Prostate gland (tissue), 2 donors: ENCODE data around the gene GNA12. TPM values are rescaled to one million over a fixed set of nuclear protein-coding genes. Genes with fewer than 3 reads are reported as not detected.
A peak's percentile ranks its signal among the peaks of the same experiment; 100 is the strongest.

ENCODE experiments used
- DNase-seq: peaks from one replicate; pipeline ENCODE4 v3.0.0-alpha.2; 2019; ENCODE audit warnings: low spot score
- H3K27ac ChIP-seq, 2 donors: fragments of 200-600 bp; sonication (generic); 2 replicates each; pipeline ENCODE4 v1.5.1; 2017 to 2019
- H3K27me3 ChIP-seq: fragments of 200-600 bp; sonication (generic); replicated peaks from 2 replicates; pipeline ENCODE4 v1.5.1; 2019; ENCODE audit not compliant: insufficient read depth
- H3K36me3 ChIP-seq, 2 donors: fragments of 200-600 bp; sonication (generic); 1 replicate in 1 of 2; 2 replicates in 1 of 2; pipeline versions ENCODE4 v1.5.1 to v1.8.1; 2017 to 2019
- H3K4me1 ChIP-seq: fragments of 200-600 bp; sonication (generic); replicated peaks from 2 replicates; pipeline ENCODE4 v1.5.1; 2019
- H3K4me3 ChIP-seq, 2 donors: fragments of 200-600 bp; sonication (generic); 2 replicates each; pipeline ENCODE4 v1.5.1; 2017 to 2019
- H3K9me3 ChIP-seq: fragments of 200-600 bp; sonication (generic); 2 replicates; pipeline ENCODE4 v1.5.1; 2017
- POLR2A ChIP-seq: fragments of 450-650 bp; IDR thresholded peaks from one replicate; pipeline ENCODE4 v1.6.1; 2016; ENCODE audit warnings: antibody characterized with exemption, mild to moderate bottlenecking
- POLR2AphosphoS5 ChIP-seq: sonication (generic); formaldehyde crosslinking; IDR thresholded peaks from one replicate; pipeline ENCODE4 v1.6.1; 2017; ENCODE audit warnings: antibody characterized with exemption
- WGBS: methylation state at CpG from one replicate; pipeline ENCODE4 v1.1.5; 2018; 5-methylcytosine and 5-hydroxymethylcytosine counted together
- intact Hi-C: fragments of 100-400 bp; cut with DNase I; formaldehyde crosslinking; loops from one replicate; pipeline ENCODE4 v1.14.2; 2022
- total RNA-seq, 2 donors: library from RNA; depleted of rRNA; stranded (reverse); fragments of >200 nt; gene quantifications; one replicate each; pipeline ENCODE4 v1.1.0, GENCODE V29; 2016
- TF ChIP-seq, protein P1 (sequence below), 4 experiments: fragments of 200-600 bp in 2 of 4; fragments of 450-650 bp in 2 of 4; sonication (generic) in 2 of 4; IDR thresholded peaks; 1 replicate in 3 of 4; 2 replicates in 1 of 4; pipeline ENCODE4 v1.5.1; 2016 to 2019; ENCODE audit warnings: antibody characterized with exemption in 4 of 4, mild to moderate bottlenecking in 2 of 4, moderate library complexity in 2 of 4

Gene GNA12
- total RNA-seq, 2 donors from 2014 or later, result 22.6 to 102 TPM

DNA sequence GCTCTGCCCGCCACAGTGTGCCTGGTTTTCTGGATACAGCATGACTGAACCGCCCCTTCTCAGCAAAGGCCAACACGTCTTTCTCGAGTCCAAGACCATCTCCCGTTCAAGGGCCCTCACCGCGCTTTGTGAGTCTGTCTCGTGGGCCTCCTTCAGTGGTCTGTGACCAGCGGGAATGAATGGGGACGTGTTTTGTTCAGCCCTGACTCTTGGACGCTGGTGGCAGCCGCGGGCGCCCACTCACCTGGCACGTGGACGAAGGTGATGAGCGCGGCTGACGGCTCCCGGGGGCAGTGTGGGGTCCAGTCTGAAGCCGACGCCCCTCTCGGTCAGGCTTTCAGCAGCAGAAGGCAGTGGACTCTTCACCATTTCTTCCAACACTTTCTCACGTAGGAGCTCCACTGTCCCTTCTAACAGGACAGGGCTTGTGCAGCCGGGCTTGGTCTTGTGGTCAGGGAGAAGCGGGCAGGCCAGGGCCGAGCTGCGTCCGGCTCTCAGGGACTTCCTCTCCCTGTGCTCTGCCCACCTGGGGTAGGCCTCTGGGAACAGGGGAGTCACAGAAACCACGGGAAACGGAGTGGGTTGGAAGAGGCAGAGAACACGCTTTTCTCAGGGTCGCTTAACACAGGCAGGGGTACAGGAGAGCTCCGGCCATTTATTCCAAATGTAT lies 125.7 kb downstream of the GNA12 start:
- no peak overlapping the region for H3K4me3 ChIP-seq
- H3K9me3 ChIP-seq, result no peaks in the 10 kb centered on the region
- no peak for DNase-seq
- 94% methylated on average over 34 of the region's 34 CpGs for WGBS
- TF ChIP-seq POLR2A, result no peak
- no peak for TF ChIP-seq POLR2AphosphoS5
- TF ChIP-seq, protein P1, sequence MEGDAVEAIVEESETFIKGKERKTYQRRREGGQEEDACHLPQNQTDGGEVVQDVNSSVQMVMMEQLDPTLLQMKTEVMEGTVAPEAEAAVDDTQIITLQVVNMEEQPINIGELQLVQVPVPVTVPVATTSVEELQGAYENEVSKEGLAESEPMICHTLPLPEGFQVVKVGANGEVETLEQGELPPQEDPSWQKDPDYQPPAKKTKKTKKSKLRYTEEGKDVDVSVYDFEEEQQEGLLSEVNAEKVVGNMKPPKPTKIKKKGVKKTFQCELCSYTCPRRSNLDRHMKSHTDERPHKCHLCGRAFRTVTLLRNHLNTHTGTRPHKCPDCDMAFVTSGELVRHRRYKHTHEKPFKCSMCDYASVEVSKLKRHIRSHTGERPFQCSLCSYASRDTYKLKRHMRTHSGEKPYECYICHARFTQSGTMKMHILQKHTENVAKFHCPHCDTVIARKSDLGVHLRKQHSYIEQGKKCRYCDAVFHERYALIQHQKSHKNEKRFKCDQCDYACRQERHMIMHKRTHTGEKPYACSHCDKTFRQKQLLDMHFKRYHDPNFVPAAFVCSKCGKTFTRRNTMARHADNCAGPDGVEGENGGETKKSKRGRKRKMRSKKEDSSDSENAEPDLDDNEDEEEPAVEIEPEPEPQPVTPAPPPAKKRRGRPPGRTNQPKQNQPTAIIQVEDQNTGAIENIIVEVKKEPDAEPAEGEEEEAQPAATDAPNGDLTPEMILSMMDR (IDR thresholded peaks at IDR 0.05), result no peak
- peaks cover 8% of the 10 kb centered on the region for H3K4me1 ChIP-seq
- H3K36me3 ChIP-seq, result no peaks in the 10 kb centered on the region
- no peaks in the 10 kb centered on the region for H3K27me3 ChIP-seq
- intact Hi-C loops, result loop anchor here (5.0 kb wide), 1 partner anchor 124 kb away; the partner anchor contains the start of gene GNA12
- no peak overlapping the region for H3K27ac ChIP-seq

- DNase-seq, result peak; percentile 69
- Histone ChIP-seq H3K27me3 (no peaks in the 10 kb centered on the region), H3K4me1 (peaks cover 8% of the 10 kb centered on the region), H3K9me3 (no peaks in the 10 kb centered on the region), H3K27ac (no peak overlapping the region), H3K36me3 (no peaks in the 10 kb centered on the region), H3K4me3 (no peak overlapping the region)
- intact Hi-C loops, result loop anchor here (5.0 kb wide), 1 partner anchor 125 kb away; the partner anchor contains the start of gene GNA12
- TF ChIP-seq POLR2AphosphoS5 (peak; percentile 84), POLR2A (no peak)
- TF ChIP-seq, protein P1 (IDR thresholded peaks at IDR 0.05), result no peak
- WGBS, result 34% methylated on average over 47 of the region's 47 CpGs
These were observed 126.5 kb downstream of the GNA12 start for GRCh38 chr7:2717293-2718261.

DNA sequence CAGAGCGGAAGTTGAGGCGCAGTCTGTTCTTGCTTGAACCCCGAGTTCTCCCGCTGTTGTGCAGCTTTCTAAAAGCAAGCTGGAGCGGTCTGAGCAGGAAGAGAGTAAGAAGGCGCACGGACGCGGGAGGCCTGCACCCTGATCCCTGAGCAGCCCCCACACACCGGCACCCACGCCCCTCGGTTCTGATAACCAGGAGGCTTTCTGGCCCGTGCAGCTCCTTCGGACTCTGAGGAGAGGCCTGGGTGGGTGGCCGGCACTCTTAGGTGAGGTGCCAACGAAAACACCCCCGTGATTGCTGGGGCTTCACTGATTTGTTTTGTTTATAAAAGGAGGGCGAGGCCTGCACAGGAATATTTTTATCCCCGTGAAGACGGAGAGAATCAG lies 127.2 kb downstream of the GNA12 start:
- H3K36me3 ChIP-seq, result no peaks in the 10 kb centered on the region
- no peaks in the 10 kb centered on the region for H3K27me3 ChIP-seq
- H3K27ac ChIP-seq, result no peak overlapping the region
- peaks cover 8% of the 10 kb centered on the region for H3K4me1 ChIP-seq
- intact Hi-C loops, result loop anchor here (5.0 kb wide), 1 partner anchor 125 kb away; the partner anchor contains the start of gene GNA12
- H3K9me3 ChIP-seq, result no peaks in the 10 kb centered on the region
- WGBS, result 60% methylated on average over 20 of the region's 20 CpGs
- TF ChIP-seq, protein P1 (IDR thresholded peaks at IDR 0.05), result no peak
- no peak for TF ChIP-seq POLR2A
- no peak for TF ChIP-seq POLR2AphosphoS5
- H3K4me3 ChIP-seq, result no peak overlapping the region
- DNase-seq, result no peak

- no peak for DNase-seq
- no peaks in the 10 kb centered on the region for H3K27me3 ChIP-seq
- intact Hi-C loops, result loop anchor here (5.0 kb wide), 1 partner anchor 126 kb away; the partner anchor contains the start of gene GNA12
- peaks cover 8% of the 10 kb centered on the region for H3K4me1 ChIP-seq
- H3K9me3 ChIP-seq, result no peaks in the 10 kb centered on the region
- WGBS, result 93% methylated on average over 11 of the region's 11 CpGs
- TF ChIP-seq POLR2AphosphoS5, result no peak
- TF ChIP-seq POLR2A, result no peak
- TF ChIP-seq, protein P1 (IDR thresholded peaks at IDR 0.05), result no peak
- H3K36me3 ChIP-seq, result no peaks in the 10 kb centered on the region
- H3K4me3 ChIP-seq, result no peak overlapping the region
- no peak overlapping the region for H3K27ac ChIP-seq
These were observed 127.6 kb downstream of the GNA12 start for GRCh38 chr7:2716488-2716887.
